Kidney (tissue), 14 donors: Measurements from ENCODE around the gene POMT1. TPM values are rescaled to one million over a fixed set of nuclear protein-coding genes. Genes with fewer than 3 reads are reported as not detected.

Experiments
- DNase-seq, 5 donors: peaks; one replicate each; pipeline ENCODE4 v3.0.0-alpha.2; 2013 to 2020
- FAIRE-seq: peaks from 2 replicates; lab custom pipeline; 2012; peaks lifted over from hg19 to GRCh38; lab: Jason Lieb, UNC
- H3K27ac ChIP-seq, 2 donors: one replicate each; pipeline ENCODE4 v1.7.0; 2013; ENCODE audit warnings: low read depth in 2 of 2, low read length in 2 of 2, inconsistent platforms in 1 of 2
- H3K27me3 ChIP-seq: one replicate; pipeline ENCODE4 v1.7.1; 2013; ENCODE audit warnings: low read length, inconsistent platforms; ENCODE audit not compliant: control insufficient read depth, insufficient read depth
- H3K36me3 ChIP-seq, 3 donors: one replicate each; pipeline versions ENCODE4 v1.7.0 to v1.7.1; 2013; ENCODE audit warnings: low read length in 3 of 3, control low read depth in 1 of 3, inconsistent platforms in 1 of 3; ENCODE audit not compliant: insufficient read depth in 3 of 3, control insufficient read depth in 2 of 3
- H3K4me1 ChIP-seq, 3 donors: one replicate each; pipeline versions ENCODE4 v1.7.0 to v1.7.1; 2013; ENCODE audit warnings: low read length in 3 of 3, inconsistent platforms in 1 of 3, low read depth in 1 of 3; ENCODE audit not compliant: control insufficient read depth in 2 of 3, insufficient read depth in 2 of 3
- H3K4me3 ChIP-seq, 3 donors: one replicate each; pipeline versions ENCODE4 v1.7.0 to v1.8.1; 2013; ENCODE audit warnings: low read length in 3 of 3, control low read depth in 1 of 3, inconsistent platforms in 1 of 3
- H3K9ac ChIP-seq, 3 donors: one replicate each; pipeline versions ENCODE4 v1.7.0 to v1.7.1; 2013; ENCODE audit warnings: low read length in 3 of 3, control low read depth in 1 of 3, inconsistent platforms in 1 of 3
- H3K9me3 ChIP-seq, 3 donors: one replicate each; pipeline versions ENCODE4 v1.7.0 to v1.7.1; 2013; ENCODE audit warnings: low read length in 3 of 3, control low read depth in 1 of 3, inconsistent platforms in 1 of 3; ENCODE audit not compliant: control insufficient read depth in 2 of 3, insufficient read depth in 1 of 3
- intact Hi-C: fragments of 100-400 bp; cut with DNase I; formaldehyde crosslinking; loops from one replicate; pipeline ENCODE4 v1.11.1; 2022
- polyA plus RNA-seq: library from polyadenylated mRNA; stranded (reverse); fragments of 350-450 nt; fragmentation: Illumina TruSeq; extraction: RNeasy Lipid Tissue Mini Kit (QIAGEN cat#74804); gene quantifications from one replicate; pipeline ENCODE4 v1.2.3, GENCODE V29; 2014; ENCODE audit warnings: low read depth, low replicate concordance; ENCODE audit not compliant: insufficient read depth
- total RNA-seq: library from RNA; stranded (reverse); fragmentation: NEBNext Ultra II Directional; extraction: Animal tissue kit (Norgen Biotek cat#: 25700); gene quantifications from one replicate; pipeline ENCODE4 v1.2.1, GENCODE V29; 2021
- TF ChIP-seq, protein P1 (sequence below): IDR thresholded peaks from 3 replicates; pipeline ENCODE4 v1.5.1; 2012; ENCODE audit warnings: mild to moderate bottlenecking, moderate library complexity, borderline replicate concordance; ENCODE audit not compliant: insufficient read depth; ENCODE audit errors: extremely low read depth
- donor health status: control.
- donor health status: control.
- donor health status: control.
- donor health status: control.
- donor health status: control.
- donor health status: DM: yes; HTN: yes; CAD: no.
- donor health status: Normal renal cell carcinoma (clear cell type).

The POMT1 gene
- total and polyA plus RNA-seq, 2 donors from 2014 or later = 32.3 to 36.5 TPM

DNA sequence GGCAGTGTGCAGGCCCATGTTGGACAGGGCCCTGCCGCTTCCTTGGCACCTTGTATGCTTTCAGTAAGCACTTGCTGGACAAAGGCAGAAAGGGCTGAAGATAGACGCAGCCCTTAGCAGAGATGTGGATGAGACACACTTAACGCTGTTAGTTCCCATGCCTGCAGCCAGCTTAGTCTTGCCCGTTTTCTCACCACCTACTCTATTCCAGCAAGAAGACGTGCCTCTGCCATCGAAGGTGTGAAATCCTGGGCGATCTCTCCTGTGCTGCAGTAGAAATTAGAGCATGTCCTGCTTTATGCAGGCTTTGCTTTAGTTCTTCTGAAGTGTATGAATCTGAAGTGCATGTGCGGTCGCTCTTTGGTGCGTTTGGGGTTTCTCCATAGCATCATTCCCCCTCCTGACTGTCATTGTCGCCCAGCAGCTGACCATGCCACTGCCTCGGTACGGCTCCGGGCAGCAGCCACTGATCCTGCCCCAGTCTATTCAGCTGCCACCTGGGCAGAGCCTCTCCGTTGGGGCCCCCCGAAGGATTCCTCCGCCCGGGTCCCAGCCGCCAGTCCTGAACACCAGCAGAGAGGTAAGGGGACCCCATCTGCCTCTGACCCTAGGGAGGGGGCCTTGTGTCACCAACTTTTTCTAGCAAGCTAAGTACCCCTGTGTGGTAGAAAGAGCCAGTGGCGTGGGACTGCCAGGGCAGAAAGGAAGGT is 11.6 kb upstream of the POMT1 start:
- FAIRE-seq (no peak), DNase-seq (no peak)
- no peaks in the 10 kb centered on the region for H3K9me3 ChIP-seq
- H3K36me3 ChIP-seq = peaks cover 14 to 80% (median 77%) of the 10 kb centered on the region in 3 donors
- TF ChIP-seq, protein P1, sequence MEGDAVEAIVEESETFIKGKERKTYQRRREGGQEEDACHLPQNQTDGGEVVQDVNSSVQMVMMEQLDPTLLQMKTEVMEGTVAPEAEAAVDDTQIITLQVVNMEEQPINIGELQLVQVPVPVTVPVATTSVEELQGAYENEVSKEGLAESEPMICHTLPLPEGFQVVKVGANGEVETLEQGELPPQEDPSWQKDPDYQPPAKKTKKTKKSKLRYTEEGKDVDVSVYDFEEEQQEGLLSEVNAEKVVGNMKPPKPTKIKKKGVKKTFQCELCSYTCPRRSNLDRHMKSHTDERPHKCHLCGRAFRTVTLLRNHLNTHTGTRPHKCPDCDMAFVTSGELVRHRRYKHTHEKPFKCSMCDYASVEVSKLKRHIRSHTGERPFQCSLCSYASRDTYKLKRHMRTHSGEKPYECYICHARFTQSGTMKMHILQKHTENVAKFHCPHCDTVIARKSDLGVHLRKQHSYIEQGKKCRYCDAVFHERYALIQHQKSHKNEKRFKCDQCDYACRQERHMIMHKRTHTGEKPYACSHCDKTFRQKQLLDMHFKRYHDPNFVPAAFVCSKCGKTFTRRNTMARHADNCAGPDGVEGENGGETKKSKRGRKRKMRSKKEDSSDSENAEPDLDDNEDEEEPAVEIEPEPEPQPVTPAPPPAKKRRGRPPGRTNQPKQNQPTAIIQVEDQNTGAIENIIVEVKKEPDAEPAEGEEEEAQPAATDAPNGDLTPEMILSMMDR = no peak
- intact Hi-C loops = no loop called here
- no peaks in the 10 kb centered on the region for H3K27me3 ChIP-seq
- H3K27ac ChIP-seq = no peak overlapping the region
- no peak overlapping the region for H3K4me3 ChIP-seq
- H3K9ac ChIP-seq = no peak overlapping the region
- no peaks in the 10 kb centered on the region for H3K4me1 ChIP-seq

GRCh38 chr9:131492070-131492469 is 10.6 kb upstream of the POMT1 start:
- no peak overlapping the region for H3K27ac ChIP-seq
- peaks cover 0 to 2% (median 0%) of the 10 kb centered on the region in 3 donors for H3K4me1 ChIP-seq
- no peaks in the 10 kb centered on the region for H3K9me3 ChIP-seq
- FAIRE-seq = no peak
- DNase-seq = no peak
- H3K4me3 ChIP-seq = no peak overlapping the region
- H3K36me3 ChIP-seq = peaks cover 12 to 80% (median 74%) of the 10 kb centered on the region in 3 donors
- H3K9ac ChIP-seq = no peak overlapping the region
- intact Hi-C loops = no loop called here
- H3K27me3 ChIP-seq = no peaks in the 10 kb centered on the region
- TF ChIP-seq, protein P1 = no peak

DNA sequence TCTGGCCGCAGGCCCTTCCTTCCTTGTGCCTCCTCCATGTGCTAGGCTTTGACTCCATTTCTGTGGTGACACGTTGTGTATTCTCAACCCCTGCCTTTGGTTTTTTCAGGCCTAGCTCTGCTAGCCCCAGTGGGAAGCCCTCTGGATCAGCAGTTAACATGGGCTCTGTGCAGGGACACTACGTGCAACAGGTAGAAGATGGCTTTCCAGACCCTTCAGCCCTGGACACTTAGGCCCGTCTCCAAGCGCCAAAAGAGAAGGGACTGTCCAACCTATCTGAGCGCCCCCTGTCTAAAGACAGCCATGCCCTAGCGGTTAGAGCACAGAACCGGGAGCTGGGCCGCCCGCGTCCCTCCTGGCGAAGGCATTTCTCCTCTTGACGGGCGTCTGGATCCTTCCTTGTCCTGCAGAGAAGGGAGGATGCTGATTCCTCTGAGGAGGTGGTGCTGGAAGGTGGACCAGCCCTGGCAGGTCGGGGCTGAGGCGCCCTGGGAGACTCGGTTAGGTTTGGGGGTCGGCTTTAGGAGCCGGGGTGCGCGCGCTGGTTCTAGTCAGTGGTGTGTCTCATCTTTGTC is 8.3 kb upstream of the POMT1 start:
- DNase-seq = no peak
- TF ChIP-seq, protein P1 = no peak
- no peak overlapping the region for H3K4me3 ChIP-seq
- no peaks in the 10 kb centered on the region for H3K27me3 ChIP-seq
- peaks cover 0 to 6% (median 4%) of the 10 kb centered on the region in 3 donors for H3K4me1 ChIP-seq
- H3K9me3 ChIP-seq = no peaks in the 10 kb centered on the region
- intact Hi-C loops = no loop called here
- no peak for FAIRE-seq
- H3K36me3 ChIP-seq = peaks cover 12 to 81% (median 66%) of the 10 kb centered on the region in 3 donors
- no peak overlapping the region for H3K27ac ChIP-seq
- no peak overlapping the region for H3K9ac ChIP-seq
